PFSK-1 (cell line): Measurements from ENCODE around the gene FAM222B.

Experiments
- FOXP2 ChIP-seq: optimal IDR thresholded peaks from 2 replicates; pipeline ENCODE3; 2011; ENCODE audit warnings: borderline replicate concordance, control low read depth, inconsistent platforms; ENCODE audit not compliant: insufficient read depth; ENCODE audit errors: extremely low read length, extremely low read depth
- POLR2AphosphoS5 ChIP-seq: IDR thresholded peaks from 2 replicates; pipeline ENCODE4 v1.6.1; 2012; ENCODE audit warnings: low read depth, mild to moderate bottlenecking, control low read depth, low read length, moderate library complexity
- SIN3A ChIP-seq: IDR thresholded peaks from 2 replicates; pipeline ENCODE4 v1.6.1; 2012; ENCODE audit warnings: mild to moderate bottlenecking, low read length, moderate library complexity, borderline replicate concordance; ENCODE audit not compliant: insufficient read depth
- TAF1 ChIP-seq: IDR thresholded peaks from 2 replicates; pipeline ENCODE4 v1.6.1; 2012; ENCODE audit warnings: low read length, control low read depth, borderline replicate concordance; ENCODE audit not compliant: insufficient read depth
- TF ChIP-seq, protein P1 (sequence below), 2 experiments: IDR thresholded peaks; 2 replicates each; pipeline versions ENCODE4 v1.6.1 to v1.8.0; 2011 to 2012; ENCODE audit warnings: low read depth in 2 of 2, low read length in 2 of 2, control low read depth in 1 of 2, inconsistent platforms in 1 of 2, mild to moderate bottlenecking in 1 of 2, moderate library complexity in 1 of 2; ENCODE audit not compliant: insufficient read depth in 1 of 2

The FAM222B gene

DNA sequence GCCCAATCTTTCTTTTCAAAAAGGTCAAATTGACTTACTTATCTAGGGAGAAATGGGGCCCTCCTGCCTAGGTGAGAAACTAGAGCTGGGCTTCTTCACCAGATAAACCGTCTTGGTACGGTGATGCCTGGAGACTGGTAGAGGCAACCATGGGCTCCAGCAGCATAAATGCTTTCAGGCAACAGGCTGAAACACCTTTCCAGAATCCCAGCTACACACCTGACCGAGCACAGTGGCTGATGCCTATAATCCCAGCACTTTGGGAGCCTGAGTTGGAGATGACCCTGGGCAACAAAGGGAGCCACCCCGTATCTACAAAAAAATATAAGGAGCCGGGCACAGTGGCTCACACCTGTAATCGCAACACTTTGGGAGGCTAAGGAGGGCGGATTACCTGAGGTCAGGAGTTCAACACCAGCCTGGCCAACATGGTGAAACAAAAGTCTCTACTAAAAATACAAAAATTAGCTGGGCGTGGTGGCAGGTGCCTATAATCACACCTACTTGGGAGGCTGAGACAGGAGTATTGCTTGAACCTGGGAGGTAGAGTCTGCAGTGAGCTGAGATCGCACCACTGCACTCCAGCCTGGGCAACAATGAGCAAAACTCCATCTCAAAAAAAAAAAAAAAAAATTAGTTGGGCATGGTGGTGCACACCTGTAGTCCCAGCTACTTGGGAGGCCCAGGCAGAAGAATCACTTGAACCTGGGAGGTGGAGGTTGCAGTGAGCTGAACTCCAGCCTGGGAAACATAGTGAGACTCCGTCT lies 90.8 kb downstream of the FAM222B start:
- TF ChIP-seq TAF1 (no peak), SIN3A (no peak), POLR2AphosphoS5 (no peak)

DNA sequence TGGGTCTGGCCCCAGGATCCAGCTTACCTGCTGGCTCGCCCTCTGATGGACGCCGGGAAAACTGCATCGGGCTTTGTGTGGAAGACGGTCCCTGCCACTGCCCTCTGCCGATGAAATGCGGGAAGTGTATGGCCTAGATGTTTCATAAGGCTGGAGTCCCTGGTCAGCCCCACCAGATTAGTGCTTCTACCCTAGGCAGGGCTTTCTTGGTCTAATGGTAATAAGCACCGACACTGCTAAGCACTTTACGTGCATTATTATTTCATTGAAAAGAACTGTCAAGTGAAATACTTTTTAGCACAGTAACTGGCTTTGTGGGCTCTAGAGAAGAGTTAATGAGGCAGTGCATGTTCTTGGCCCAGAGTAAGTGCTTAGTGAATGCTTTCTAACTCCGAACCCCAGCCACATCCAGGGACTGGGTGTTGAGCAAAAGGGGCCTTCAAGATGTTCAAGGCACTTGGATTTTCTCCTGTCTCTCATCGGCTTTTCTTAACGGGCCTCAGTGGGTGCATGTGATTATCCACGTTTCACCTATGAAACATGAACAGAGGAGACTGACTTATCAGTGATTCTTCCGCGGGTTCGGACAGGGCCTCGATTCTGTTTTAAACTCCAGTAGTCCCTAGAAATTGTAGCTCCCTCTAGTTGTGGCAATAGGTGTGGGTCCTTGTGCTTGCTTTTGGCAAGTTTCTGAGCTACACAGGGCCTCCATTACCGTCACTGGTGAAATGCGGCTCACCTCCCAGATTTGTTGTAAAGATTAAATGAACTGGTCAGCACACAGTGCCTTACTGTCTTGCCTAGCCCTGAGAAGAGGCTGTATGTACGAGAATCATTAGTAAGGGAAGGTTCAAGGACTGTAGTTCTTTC lies 92.2 kb downstream of the FAM222B start:
- TF ChIP-seq, protein P1, sequence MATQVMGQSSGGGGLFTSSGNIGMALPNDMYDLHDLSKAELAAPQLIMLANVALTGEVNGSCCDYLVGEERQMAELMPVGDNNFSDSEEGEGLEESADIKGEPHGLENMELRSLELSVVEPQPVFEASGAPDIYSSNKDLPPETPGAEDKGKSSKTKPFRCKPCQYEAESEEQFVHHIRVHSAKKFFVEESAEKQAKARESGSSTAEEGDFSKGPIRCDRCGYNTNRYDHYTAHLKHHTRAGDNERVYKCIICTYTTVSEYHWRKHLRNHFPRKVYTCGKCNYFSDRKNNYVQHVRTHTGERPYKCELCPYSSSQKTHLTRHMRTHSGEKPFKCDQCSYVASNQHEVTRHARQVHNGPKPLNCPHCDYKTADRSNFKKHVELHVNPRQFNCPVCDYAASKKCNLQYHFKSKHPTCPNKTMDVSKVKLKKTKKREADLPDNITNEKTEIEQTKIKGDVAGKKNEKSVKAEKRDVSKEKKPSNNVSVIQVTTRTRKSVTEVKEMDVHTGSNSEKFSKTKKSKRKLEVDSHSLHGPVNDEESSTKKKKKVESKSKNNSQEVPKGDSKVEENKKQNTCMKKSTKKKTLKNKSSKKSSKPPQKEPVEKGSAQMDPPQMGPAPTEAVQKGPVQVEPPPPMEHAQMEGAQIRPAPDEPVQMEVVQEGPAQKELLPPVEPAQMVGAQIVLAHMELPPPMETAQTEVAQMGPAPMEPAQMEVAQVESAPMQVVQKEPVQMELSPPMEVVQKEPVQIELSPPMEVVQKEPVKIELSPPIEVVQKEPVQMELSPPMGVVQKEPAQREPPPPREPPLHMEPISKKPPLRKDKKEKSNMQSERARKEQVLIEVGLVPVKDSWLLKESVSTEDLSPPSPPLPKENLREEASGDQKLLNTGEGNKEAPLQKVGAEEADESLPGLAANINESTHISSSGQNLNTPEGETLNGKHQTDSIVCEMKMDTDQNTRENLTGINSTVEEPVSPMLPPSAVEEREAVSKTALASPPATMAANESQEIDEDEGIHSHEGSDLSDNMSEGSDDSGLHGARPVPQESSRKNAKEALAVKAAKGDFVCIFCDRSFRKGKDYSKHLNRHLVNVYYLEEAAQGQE (IDR thresholded peaks at IDR 0.05; ENCODE audit: insufficient read depth in 1 of 2, low read depth in 2 of 2, low read length in 2 of 2) = no peak
- no peak for TF ChIP-seq SIN3A
- peak; percentile 43; the same call in 1 of the 2 replicates for TF ChIP-seq POLR2AphosphoS5
- TF ChIP-seq TAF1 = no peak
- TF ChIP-seq FOXP2 = peak; percentile 47

DNA sequence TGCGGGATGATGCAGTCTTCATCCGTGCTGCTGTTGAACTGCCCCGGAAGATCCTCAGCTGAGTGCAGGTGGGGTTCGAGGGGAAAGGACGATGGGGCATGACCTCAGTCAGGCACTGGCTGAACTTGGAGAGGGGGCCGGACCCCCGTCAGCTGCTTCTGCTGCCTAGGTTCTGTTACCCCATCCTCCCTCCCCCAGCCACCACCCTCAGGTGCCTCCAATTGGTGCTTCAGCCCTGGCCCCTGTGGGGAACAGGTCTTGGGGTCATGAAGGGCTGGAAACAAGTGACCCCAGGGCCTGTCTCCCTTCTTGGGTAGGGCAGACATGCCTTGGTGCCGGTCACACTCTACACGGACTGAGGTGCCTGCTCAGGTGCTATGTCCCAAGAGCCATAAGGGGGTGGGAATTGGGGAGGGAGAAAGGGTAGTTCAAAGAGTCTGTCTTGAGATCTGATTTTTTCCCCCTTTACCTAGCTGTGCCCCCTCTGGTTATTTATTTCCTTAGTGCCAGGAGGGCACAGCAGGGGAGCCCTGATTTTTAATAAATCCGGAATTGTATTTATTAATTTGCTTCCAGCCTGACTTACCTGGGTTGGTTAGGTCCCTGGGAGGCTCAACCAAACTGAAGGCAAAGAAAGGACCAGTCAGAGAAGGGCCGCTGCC lies 92.9 kb downstream of the FAM222B start:
- TF ChIP-seq FOXP2 (no peak), TAF1 (no peak), SIN3A (no peak), POLR2AphosphoS5 (no peak)
- TF ChIP-seq, protein P1 (IDR thresholded peaks at IDR 0.05; ENCODE audit: insufficient read depth in 1 of 2, low read depth in 2 of 2, low read length in 2 of 2) = no peak

DNA sequence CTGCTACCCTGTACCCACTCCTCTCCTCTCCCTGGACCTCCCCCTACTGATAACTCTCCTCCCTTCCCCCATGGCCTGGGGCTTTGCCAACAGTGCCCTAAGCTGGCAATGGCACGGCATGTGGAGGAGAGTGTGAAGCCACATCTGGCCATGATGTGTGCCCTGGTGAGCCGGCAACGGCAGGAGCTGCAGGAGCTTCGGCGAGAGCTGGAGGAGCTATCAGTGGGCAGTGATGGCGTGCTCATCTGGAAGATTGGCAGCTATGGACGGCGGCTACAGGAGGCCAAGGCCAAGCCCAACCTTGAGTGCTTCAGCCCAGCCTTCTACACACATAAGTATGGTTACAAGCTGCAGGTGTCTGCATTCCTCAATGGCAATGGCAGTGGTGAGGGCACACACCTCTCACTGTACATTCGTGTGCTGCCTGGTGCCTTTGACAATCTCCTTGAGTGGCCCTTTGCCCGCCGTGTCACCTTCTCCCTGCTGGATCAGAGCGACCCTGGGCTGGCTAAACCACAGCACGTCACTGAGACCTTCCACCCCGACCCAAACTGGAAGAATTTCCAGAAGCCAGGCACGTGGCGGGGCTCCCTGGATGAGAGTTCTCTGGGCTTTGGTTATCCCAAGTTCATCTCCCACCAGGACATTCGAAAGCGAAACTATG lies 93.6 kb downstream of the FAM222B start:
- TF ChIP-seq POLR2AphosphoS5 (no peak), FOXP2 (no peak), SIN3A (no peak), TAF1 (no peak)
- TF ChIP-seq, protein P1 (IDR thresholded peaks at IDR 0.05; ENCODE audit: insufficient read depth in 1 of 2, low read depth in 2 of 2, low read length in 2 of 2) = no peak
